HL-60/S4 treated with phorbol 12-myristate 13-acetate at 8.2 ng/mL for 4 days and 3 days (cell line): ENCODE data around the gene ACTN1.

Experiments used
- in situ Hi-C: fragments of 300-500 bp; cut with MboI; formaldehyde crosslinking; loops from 2 replicates; pipeline ENCODE4 v1.15.0; 2022; ENCODE audit warnings: low sequenced_read_pairs

The ACTN1 gene

GRCh38 chr14:68951800-68952530 lies 27.1 kb downstream of the ACTN1 start:
- in situ Hi-C loops, result no loop called here

DNA sequence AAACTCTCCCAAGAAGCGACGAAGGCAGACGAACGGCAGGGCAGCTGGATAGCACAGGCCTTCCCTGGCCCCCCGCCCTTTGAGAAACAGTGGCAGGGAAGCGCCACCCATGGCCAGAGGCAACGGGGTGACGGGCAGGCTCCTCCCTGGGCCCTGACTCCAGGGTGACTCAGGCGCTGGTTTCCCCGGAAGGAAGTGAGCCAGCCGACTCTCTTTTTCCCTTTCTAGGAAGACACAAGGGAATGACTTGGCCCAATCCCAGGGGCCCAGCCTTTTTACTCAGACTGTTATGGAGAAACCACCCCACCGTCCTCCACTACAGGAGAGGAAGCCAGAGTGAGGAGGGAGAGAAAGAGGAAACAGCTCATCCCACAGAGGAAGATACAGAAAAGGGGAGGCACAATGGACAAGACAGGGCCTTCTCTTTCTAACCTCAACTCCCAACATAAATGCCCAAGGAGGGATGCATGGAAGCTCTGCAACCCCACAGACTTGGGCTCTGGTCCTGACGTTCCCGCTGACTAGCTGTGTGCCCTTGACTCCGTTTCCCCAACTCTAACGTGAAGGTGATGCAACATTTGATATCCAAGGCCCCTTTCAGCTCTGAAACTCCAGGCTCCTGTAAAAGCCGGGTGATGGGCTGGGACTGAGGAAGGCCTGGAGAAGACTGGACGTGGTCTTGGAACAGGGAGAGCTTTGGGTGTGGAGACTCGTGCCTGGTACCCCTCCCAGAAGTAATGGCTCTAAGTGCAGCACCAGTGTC lies 27.9 kb downstream of the ACTN1 start:
- in situ Hi-C loops, result no loop called here

DNA sequence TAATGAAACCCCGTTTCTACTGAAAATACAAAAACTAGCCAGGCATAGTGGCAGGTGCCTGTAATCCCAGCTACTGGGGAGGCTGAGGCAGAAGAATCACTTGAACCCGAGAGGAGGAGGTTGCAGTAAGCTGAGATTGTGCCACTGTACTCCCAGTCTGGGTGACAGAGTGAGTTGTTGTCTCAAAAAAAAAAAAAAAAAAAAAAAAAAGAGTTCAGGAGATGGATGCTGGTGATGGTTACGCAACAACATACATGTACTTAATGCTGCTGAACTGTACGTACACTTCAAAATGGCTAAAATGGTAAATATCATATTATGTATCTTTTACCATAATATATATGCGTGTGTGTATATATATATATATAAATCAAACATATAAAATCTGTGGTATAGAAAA lies 29.0 kb downstream of the ACTN1 start:
- in situ Hi-C loops, result no loop called here

DNA sequence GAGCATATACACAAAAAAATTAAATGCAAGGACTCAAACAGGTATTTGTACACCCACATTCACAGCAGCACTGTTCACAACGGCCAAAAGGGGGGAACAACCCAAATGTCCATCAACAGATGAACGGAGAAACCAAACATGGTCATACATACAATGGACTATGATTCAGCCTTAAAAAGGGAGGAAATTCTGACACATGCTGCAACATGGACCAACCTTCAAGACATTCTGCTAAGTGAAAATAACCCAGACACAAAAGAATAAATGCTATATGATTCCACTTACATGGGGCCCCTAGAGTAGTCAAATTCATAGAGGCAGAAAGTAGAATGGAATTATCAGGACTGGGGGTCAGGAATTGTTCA lies 29.5 kb downstream of the ACTN1 start:
- in situ Hi-C loops, result no loop called here

- in situ Hi-C loops, result no loop called here
These were observed 30.2 kb downstream of the ACTN1 start for GRCh38 chr14:68948686-68949600.

DNA sequence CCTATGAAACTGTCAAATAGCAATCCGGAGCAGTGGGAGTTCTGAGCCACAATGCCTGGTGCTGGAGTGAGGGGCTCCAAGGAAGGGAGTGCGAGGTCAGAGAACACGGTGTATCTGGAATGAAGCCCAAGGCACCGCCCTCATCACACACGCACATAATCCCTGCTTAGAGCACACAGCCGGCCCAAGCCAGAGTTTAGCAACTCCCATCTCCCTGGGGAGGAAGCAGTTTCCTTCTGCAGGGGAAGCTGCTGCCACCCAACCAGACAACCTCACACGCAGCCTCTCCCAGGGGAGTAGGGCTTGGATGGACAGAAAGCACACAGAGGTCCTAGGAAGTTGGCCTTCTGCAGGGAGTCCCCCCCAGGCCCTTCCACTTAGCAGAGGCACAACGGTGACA lies 31.3 kb downstream of the ACTN1 start:
- in situ Hi-C loops, result no loop called here

- in situ Hi-C loops, result no loop called here
These were observed 32.6 kb downstream of the ACTN1 start for GRCh38 chr14:68946489-68946822.

- in situ Hi-C loops, result no loop called here
These were observed 33.3 kb downstream of the ACTN1 start for GRCh38 chr14:68945585-68946488.

- in situ Hi-C loops, result no loop called here
These were observed 33.9 kb downstream of the ACTN1 start for GRCh38 chr14:68945190-68945584.

- in situ Hi-C loops, result no loop called here
These were observed 34.9 kb downstream of the ACTN1 start for GRCh38 chr14:68944162-68944561.

- in situ Hi-C loops, result no loop called here
These were observed 36.0 kb downstream of the ACTN1 start for GRCh38 chr14:68943107-68943506.

DNA sequence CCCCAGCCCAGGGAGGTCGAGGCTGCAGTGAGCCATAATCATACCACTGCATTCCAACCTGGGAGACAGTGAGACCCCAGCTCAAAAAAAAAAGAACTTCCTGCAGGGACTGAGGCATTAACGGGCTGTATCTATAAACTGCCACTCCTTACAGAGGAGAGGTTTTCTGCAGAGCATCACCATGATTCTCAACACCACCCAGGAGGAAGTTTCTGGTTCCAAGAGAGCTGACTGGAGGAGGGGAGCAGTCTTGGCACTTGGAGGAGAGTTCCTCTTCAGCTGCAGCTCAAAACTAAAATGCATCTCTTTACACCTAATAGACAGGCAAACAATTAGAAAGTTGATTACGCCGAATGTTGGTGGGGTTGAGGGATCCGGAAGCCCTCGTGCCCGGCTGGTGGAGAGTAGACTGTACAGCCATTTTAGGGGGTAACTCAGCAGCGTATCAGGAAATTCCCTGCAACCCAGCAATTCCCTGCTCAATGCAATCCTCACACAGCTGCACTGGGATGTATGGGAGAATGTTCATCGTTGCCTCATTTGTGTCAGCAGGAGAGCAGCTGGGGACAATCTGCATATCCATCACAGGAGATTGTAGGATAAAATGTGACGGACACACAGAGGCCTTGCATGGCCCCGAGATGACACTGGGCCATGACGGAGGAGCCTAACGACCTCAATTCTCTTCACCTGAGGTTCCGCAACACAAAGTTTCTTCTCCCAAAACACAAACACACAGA lies 36.6 kb downstream of the ACTN1 start:
- in situ Hi-C loops, result no loop called here

- in situ Hi-C loops, result no loop called here
These were observed 37.3 kb downstream of the ACTN1 start for GRCh38 chr14:68941820-68942219.

DNA sequence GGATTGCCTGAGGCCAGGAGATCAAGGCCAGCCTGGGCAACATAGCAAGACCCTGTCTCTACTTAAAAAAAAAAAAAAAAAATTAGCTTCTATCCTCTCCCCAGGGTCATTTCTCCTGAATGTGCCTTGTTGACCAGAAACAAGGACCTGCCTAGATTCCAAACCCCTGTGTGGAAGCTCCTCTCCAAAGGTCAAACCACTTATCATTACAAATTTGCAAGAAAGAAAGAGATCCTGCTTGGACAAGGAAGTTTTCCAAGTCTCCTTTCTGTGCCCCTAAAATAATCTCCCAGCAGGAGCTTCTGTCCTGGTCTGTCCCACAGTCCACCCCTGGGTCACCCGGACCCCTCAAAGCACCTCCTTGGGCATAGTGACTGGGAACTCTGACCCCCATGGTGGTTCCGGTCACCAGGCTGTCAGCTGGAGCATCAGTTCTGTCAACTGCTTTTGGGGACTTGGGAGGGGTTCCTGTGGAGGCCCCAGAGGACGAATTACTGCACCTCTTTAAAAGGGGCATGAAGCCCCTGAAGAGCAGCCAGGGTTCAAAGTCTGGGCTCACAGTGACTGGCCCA lies 38.4 kb downstream of the ACTN1 start:
- in situ Hi-C loops, result no loop called here

- in situ Hi-C loops, result no loop called here
These were observed 39.0 kb downstream of the ACTN1 start for GRCh38 chr14:68939893-68940613.

DNA sequence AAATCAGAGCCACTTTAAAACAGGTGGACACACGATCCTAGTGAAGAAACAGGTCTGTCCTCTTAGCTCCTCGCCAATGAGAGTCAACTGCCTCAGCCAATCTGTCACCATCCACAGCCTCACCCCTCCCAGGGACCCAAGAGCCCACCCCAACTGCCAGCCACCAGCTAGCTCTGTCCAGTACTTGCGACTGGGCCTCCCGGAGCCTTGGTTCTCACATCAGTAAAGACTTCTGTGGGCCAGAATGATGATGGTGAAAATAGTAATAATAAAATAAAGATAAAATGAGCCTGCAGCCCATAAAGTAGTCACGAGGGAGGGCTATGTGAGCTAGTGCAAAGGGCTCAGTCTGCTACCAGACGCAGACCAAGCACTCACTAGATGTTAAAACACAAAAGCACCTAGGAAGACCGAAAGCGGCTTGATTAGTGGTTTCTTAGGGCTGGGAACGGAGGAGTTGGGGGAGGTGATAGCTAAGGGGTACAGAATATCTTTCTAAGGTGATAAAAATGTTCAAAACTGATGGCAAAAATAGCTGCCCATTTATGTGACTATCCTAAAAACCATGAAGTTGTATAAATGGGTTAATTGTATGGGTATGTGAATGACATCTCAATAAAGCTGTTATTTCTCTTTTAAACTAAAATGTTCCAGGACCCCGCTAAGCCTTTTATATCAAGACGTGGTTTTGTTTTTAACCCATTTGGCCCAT lies 39.8 kb downstream of the ACTN1 start:
- in situ Hi-C loops, result no loop called here

DNA sequence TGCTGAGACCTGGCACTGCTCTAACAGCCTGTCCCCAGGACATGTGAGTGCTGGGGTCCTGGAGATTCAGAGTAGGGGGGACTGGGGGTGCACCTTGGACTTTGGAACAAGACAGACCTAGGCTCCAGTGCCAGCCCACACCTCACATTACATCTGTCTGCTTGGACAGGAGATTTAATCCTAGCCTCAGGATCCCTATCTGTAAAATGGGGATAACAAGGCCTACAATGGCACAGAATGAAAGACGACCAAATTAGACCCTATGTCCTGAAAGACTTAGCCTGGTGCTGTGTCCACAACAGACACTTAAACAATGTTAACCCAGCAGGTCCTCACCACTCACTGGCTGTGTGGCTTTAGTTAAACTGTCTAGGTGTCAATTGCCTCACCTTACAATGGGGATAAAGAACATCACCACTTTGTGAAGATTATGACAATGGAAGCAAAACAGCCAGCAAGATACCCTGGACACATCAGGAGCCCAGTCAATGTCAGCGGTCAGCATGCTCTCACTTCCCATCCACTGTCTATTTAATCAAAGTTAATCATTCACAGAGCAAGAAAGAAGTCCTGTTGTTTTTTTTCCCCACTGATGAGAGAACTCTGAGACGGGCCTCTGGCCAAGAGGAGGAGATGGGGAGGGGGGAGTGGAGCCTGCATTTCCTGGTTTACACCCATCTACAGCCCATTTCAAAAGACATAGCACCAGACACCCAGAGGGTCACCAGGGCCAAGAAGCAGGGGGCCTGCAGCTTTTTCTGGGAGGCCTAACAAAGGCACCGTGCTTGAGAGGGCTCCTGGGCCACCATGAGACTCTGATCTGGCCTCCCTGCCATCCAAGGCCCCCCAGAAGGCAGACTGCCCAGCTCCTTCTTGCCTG lies 40.6 kb downstream of the ACTN1 start:
- in situ Hi-C loops, result no loop called here
